HepG2 (cell line): Measurements from ENCODE around the gene LRRC40. TPM values are rescaled to one million over a fixed set of nuclear protein-coding genes. Genes with fewer than 3 reads are reported as not detected.

Experiments used
- ATAC-seq: fragments of 200-7000 bp; cut with Tn5 transposase; 3 replicates; pipeline ENCODE4 v1.9.1; 2020; ENCODE audit warnings: mild to moderate bottlenecking, moderate library complexity
- BruUV-seq: library from RNA; stranded (reverse); fragments of 400-500 nt; replicated peaks from 2 replicates; lab custom pipeline; 2021; lab: Mats Ljungman, UMichigan
- CTCF ChIA-PET: fragments of 300-600 bp; formaldehyde crosslinking; extraction: SDS; loops from one replicate; lab custom pipeline; 2021; ENCODE audit warnings: low total read pairs, inconsistent platforms, low intra/inter-chr PET ratio; lab: Yijun Ruan, JAX
- POLR2A ChIA-PET: fragments of 350-600 bp; sonication (Branson Sonifier 250); formaldehyde crosslinking; loops from one replicate; lab custom pipeline; 2020; ENCODE audit warnings: antibody characterized with exemption, inconsistent platforms; lab: Yijun Ruan, JAX
- DNase-seq: peaks from one replicate; pipeline ENCODE4 v3.0.0-alpha.2; 2015; ENCODE audit warnings: low spot score
- FAIRE-seq: peaks from 3 replicates; lab custom pipeline; 2011; peaks lifted over from hg19 to GRCh38; lab: Jason Lieb, UNC
- H2AFZ ChIP-seq: one replicate; pipeline ENCODE4 v1.6.1; 2011; ENCODE audit warnings: low read length, inconsistent platforms
- H3K27ac ChIP-seq: fragments of 300-600 bp; 3 replicates; pipeline ENCODE4 v1.8.0; 2011; ENCODE audit warnings: mixed run types, mild to moderate bottlenecking, mixed read lengths, low read length, inconsistent platforms; ENCODE audit not compliant: insufficient read depth; ENCODE audit errors: extremely low read length
- H3K27me3 ChIP-seq, 2 experiments: fragments of 200-600 bp in 1 of 2; 2 replicates in 1 of 2; 3 replicates in 1 of 2; pipeline versions ENCODE4 v1.6.0 to v1.8.0; 2011; ENCODE audit warnings: low read length in 2 of 2, mild to moderate bottlenecking in 2 of 2, moderate library complexity in 2 of 2, inconsistent platforms in 1 of 2; ENCODE audit not compliant: insufficient read depth in 2 of 2, control insufficient read depth in 1 of 2
- H3K36me3 ChIP-seq, 2 experiments: fragments of 200-600 bp in 1 of 2; replicated peaks in 1 of 2; 2 replicates in 1 of 2; 3 replicates in 1 of 2; pipeline versions ENCODE4 v1.5.1 to v1.8.0; 2011; ENCODE audit warnings: low read length in 2 of 2, inconsistent platforms in 1 of 2; ENCODE audit not compliant: insufficient read depth in 2 of 2, control insufficient read depth in 1 of 2
- H3K4me1 ChIP-seq: 2 replicates; pipeline ENCODE4 v1.5.1; 2012; ENCODE audit warnings: low read length, inconsistent platforms; ENCODE audit not compliant: insufficient read depth
- H3K4me2 ChIP-seq: 2 replicates; pipeline ENCODE4 v1.6.0; 2011; ENCODE audit warnings: low read depth, low read length, inconsistent platforms
- H3K4me3 ChIP-seq, 3 experiments: fragments of 200-600 bp in 1 of 3; sonication (generic), shearing (Covaris generic) in 1 of 3; replicated peaks in 1 of 3; 2 replicates each; pipeline ENCODE4 v1.5.1; 2011 to 2016; ENCODE audit warnings: low read length in 3 of 3, inconsistent platforms in 2 of 3, low read depth in 2 of 3, mild to moderate bottlenecking in 2 of 3, control low read depth in 1 of 3, mixed read lengths in 1 of 3; ENCODE audit not compliant: insufficient read depth in 1 of 3
- H3K79me2 ChIP-seq: one replicate; pipeline ENCODE4 v1.6.1; 2011; ENCODE audit warnings: low read length, inconsistent platforms; ENCODE audit not compliant: insufficient read depth
- H3K9ac ChIP-seq: 2 replicates; pipeline ENCODE4 v1.6.0; 2011; ENCODE audit warnings: mild to moderate bottlenecking, low read depth, low read length, inconsistent platforms; ENCODE audit not compliant: insufficient read depth
- H3K9me3 ChIP-seq: 2 replicates; pipeline ENCODE4 v1.5.1; 2012; ENCODE audit warnings: mild to moderate bottlenecking, low read length
- H4K20me1 ChIP-seq: 2 replicates; pipeline ENCODE4 v1.6.0; 2011; ENCODE audit warnings: inconsistent platforms, mild to moderate bottlenecking, low read length, moderate library complexity; ENCODE audit not compliant: insufficient read depth
- CREBL2 ChIP-seq: sonication (generic); formaldehyde crosslinking; IDR thresholded peaks from 2 replicates; pipeline ENCODE4 v1.8.1; 2023; ENCODE audit warnings: missing genetic modification reagents, mild to moderate bottlenecking, borderline replicate concordance
- FOSL2 ChIP-seq: sonication (generic); formaldehyde crosslinking; IDR thresholded peaks from 2 replicates; pipeline ENCODE4 v1.4.0; 2020; ENCODE audit warnings: missing genetic modification reagents
- MAFK ChIP-seq, 2 experiments: IDR thresholded peaks in 1 of 2; conservative IDR thresholded peaks in 1 of 2; 2 replicates each; pipeline ENCODE4 v1.6.1; 2011; ENCODE audit warnings: improper control_type of control experiment in 2 of 2, low read length in 2 of 2
- NFAT5 ChIP-seq: sonication (generic); formaldehyde crosslinking; IDR thresholded peaks from 2 replicates; pipeline ENCODE4 v1.4.0; 2020; ENCODE audit warnings: missing genetic modification reagents
- TFE3 ChIP-seq: IDR thresholded peaks from 2 replicates; pipeline ENCODE4 v1.6.1; 2016
- ZNF773 ChIP-seq: sonication (generic); formaldehyde crosslinking; IDR thresholded peaks from 2 replicates; pipeline ENCODE4 v1.4.0; 2020; ENCODE audit warnings: missing genetic modification reagents, borderline replicate concordance
- WGBS: methylation state at CpG from one replicate; pipeline ENCODE4 v1.1.6; 2017; ENCODE audit warnings: low lambda C conversion rate; 5-methylcytosine and 5-hydroxymethylcytosine counted together
- in situ Hi-C: cut with HindIII; loops from 2 replicates; pipeline ENCODE4 v1.10.0; 2017; ENCODE audit warnings: low pct_unique_long_range_greater_than_20kb; ENCODE audit not compliant: extremely low pct_ligation_motif_present
- intact Hi-C: fragments of 100-400 bp; cut with micrococcal nuclease; formaldehyde crosslinking; loops from one replicate; pipeline ENCODE4 v1.10.0; 2022; ENCODE audit not compliant: unreplicated experiment
- polyA plus RNA-seq, 8 experiments: library from polyadenylated mRNA; depleted of rRNA in 3 of 8; stranded (reverse) in 7 of 8; unstranded in 1 of 8; fragments of >200 nt; fragmentation: Illumina TruSeq in 4 of 8; extraction: Trizol in 4 of 8; gene quantifications; 2 replicates each; pipeline versions ENCODE4 v1.2.1 to v1.2.3, GENCODE V29; 2011 to 2016; ENCODE audit warnings: low read depth in 4 of 8, missing spikeins in 1 of 8, mixed read lengths in 1 of 8; ENCODE audit not compliant: insufficient read depth in 1 of 8
- total RNA-seq, 5 experiments: library from RNA; depleted of rRNA; stranded (reverse); fragments of >200 nt; fragmentation: Illumina TruSeq; extraction: Trizol; gene quantifications; 2 replicates each; pipeline ENCODE4 v1.2.3, GENCODE V29; 2016; ENCODE audit warnings: low read depth in 1 of 5

The LRRC40 gene
- total and polyA plus RNA-seq, 2 of the 13 experiments (the other 11 are each of a cell fraction or from before 2014, with no cell fraction given) = 10.3 to 32.7 TPM

- Histone ChIP-seq H3K9ac (no peak overlapping the region), H3K36me3 (peaks cover 0 to 3% of the 10 kb centered on the region in 2 experiments; a peak in 1 of 5 replicates), H3K27me3 (no peaks in the 10 kb centered on the region), H3K4me2 (no peak overlapping the region), H2AFZ (no peak overlapping the region), H3K79me2 (no peaks in the 10 kb centered on the region), H3K9me3 (no peaks in the 10 kb centered on the region), H3K4me3 (no peak overlapping the region)
- ChIA-PET POLR2A (no interaction called here), CTCF (no interaction called here)
- WGBS = 97% methylated on average over 5 of the region's 5 CpGs
- intact Hi-C loops = no loop called here
- FAIRE-seq = no peak
- TF ChIP-seq FOSL2 (CRISPR knock-in tag) (peak; percentile 64), MAFK (conservative IDR thresholded peaks at IDR 0.05 in 1 of 2, IDR thresholded peaks at IDR 0.05 in 1 of 2; ENCODE audit: low read length in 2 of 2) (0 out of 4 replicates have a peak, but pooled peaks have one; percentile 10 to 21), ZNF773 (no peak), TFE3 (0 out of 2 replicates have a peak, but pooled peaks have one; percentile 33), CREBL2 (CRISPR knock-in tag) (no peak), NFAT5 (no peak)
- TF ChIP-seq, all 625 proteins: peak for 3
- in situ Hi-C loops = no loop called here
- no TSS peak for BruUV-seq
- H3K4me1 ChIP-seq = no peaks in the 10 kb centered on the region
- DNase-seq = peak; percentile 42
- H3K27ac ChIP-seq = no peak overlapping the region
- ATAC-seq = peak; percentile 40; the same call in 1 of the 3 replicates
- H4K20me1 ChIP-seq = no peaks in the 10 kb centered on the region
Measured at GRCh38 chr1:70156529-70157120, 48.8 kb downstream of the LRRC40 start.
